MM.1S (cell line): ENCODE measurements around the gene ZCCHC2.

ENCODE experiments used
- DNase-seq: peaks from one replicate; pipeline ENCODE4 v3.0.0-alpha.2; 2015
- H2AFZ ChIP-seq: fragments of 300-600 bp; sonication (generic); 2 replicates; pipeline ENCODE4 v1.6.0; 2016; ENCODE audit warnings: antibody characterized with exemption, low read length
- H3F3A ChIP-seq: fragments of 300-600 bp; sonication (generic); 2 replicates; pipeline ENCODE4 v1.6.1; 2016; ENCODE audit warnings: mild to moderate bottlenecking, antibody characterized with exemption, low read length, moderate library complexity, mixed read lengths; ENCODE audit not compliant: insufficient read depth
- H3K27ac ChIP-seq: fragments of 300-600 bp; sonication (generic); 2 replicates; pipeline ENCODE4 v1.5.1; 2016; ENCODE audit warnings: mild to moderate bottlenecking, low read length
- H3K27me3 ChIP-seq: fragments of 300-600 bp; sonication (generic); replicated peaks from 2 replicates; pipeline ENCODE4 v1.6.0; 2016; ENCODE audit warnings: low read length; ENCODE audit not compliant: insufficient read depth
- H3K36me3 ChIP-seq: fragments of 300-600 bp; sonication (generic); replicated peaks from 2 replicates; pipeline ENCODE4 v1.6.1; 2016; ENCODE audit warnings: mild to moderate bottlenecking, low read length, mixed read lengths; ENCODE audit not compliant: insufficient read depth
- H3K4me1 ChIP-seq: fragments of 300-600 bp; sonication (generic); 2 replicates; pipeline ENCODE4 v1.6.1; 2016; ENCODE audit warnings: low read length, mixed read lengths
- H3K4me2 ChIP-seq: fragments of 300-600 bp; sonication (generic); 2 replicates; pipeline ENCODE4 v1.6.0; 2016; ENCODE audit warnings: low read depth, low read length
- H3K4me3 ChIP-seq: fragments of 300-600 bp; sonication (generic); 2 replicates; pipeline ENCODE4 v1.5.1; 2016; ENCODE audit warnings: low read length, mixed read lengths
- H3K79me2 ChIP-seq: fragments of 300-600 bp; sonication (generic); 2 replicates; pipeline ENCODE4 v1.6.1; 2016; ENCODE audit warnings: mixed run types, low read length, mixed read lengths
- H3K9ac ChIP-seq: fragments of 300-600 bp; sonication (generic); 2 replicates; pipeline ENCODE4 v1.6.1; 2016; ENCODE audit warnings: low read length, mixed read lengths
- H3K9me2 ChIP-seq: fragments of 300-600 bp; sonication (generic); replicated peaks from 2 replicates; pipeline ENCODE4 v1.6.1; 2016; ENCODE audit warnings: mild to moderate bottlenecking, low read length, mixed read lengths; ENCODE audit not compliant: insufficient read depth
- H3K9me3 ChIP-seq: fragments of 300-600 bp; sonication (generic); replicated peaks from 2 replicates; pipeline ENCODE4 v1.6.1; 2016; ENCODE audit warnings: mild to moderate bottlenecking, low read length, mixed read lengths; ENCODE audit not compliant: insufficient read depth
- H4K20me1 ChIP-seq: fragments of 300-600 bp; sonication (generic); 2 replicates; pipeline ENCODE4 v1.6.1; 2016; ENCODE audit warnings: mild to moderate bottlenecking, low read length, moderate library complexity, mixed read lengths; ENCODE audit not compliant: insufficient read depth
- CTCF ChIP-seq: fragments of 300-600 bp; sonication (generic); IDR thresholded peaks from 2 replicates; pipeline ENCODE4 v1.5.1; 2016; ENCODE audit warnings: antibody characterized with exemption, low read length, mixed read lengths
- EZH2 ChIP-seq: fragments of 300-600 bp; sonication (generic); optimal IDR thresholded peaks from 2 replicates; pipeline ENCODE3; 2017; ENCODE audit warnings: low read depth, mild to moderate bottlenecking, antibody characterized with exemption, low read length, mixed read lengths
- EZH2phosphoT487 ChIP-seq: fragments of 300-600 bp; sonication (generic); IDR thresholded peaks from 2 replicates; pipeline ENCODE4 v1.6.1; 2018; ENCODE audit warnings: antibody characterized with exemption, low read length

ZCCHC2 gene

DNA sequence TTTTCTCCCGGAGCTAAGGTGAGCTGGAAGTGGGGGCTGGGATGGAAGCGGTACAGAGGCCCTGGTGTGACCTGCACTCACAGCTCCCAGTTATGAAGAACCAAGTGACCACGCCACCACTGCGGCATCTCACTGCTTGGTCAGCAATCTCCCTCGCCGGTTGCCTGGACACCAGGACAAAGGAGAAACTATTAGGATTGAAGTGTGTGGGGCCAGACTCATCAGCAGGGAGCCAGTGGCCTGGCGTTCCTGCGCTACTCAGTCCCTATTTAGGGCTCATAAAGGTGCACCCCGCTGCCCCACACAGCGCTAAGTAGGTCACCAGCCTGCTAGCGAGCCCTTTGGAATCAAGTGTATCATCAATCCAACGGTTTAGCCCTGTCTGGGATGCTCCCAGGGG lies 82.9 kb downstream of the ZCCHC2 start:
- Histone ChIP-seq H3K36me3 (no peaks in the 10 kb centered on the region), H3F3A (no peaks in the 10 kb centered on the region), H3K9me2 (no peaks in the 10 kb centered on the region), H3K27me3 (no peaks in the 10 kb centered on the region), H3K4me2 (no peak overlapping the region), H3K9ac (no peak overlapping the region), H3K27ac (no peak overlapping the region), H3K9me3 (no peaks in the 10 kb centered on the region), H2AFZ (no peak overlapping the region), H3K79me2 (no peaks in the 10 kb centered on the region), H3K4me3 (no peak overlapping the region), H4K20me1 (no peaks in the 10 kb centered on the region), H3K4me1 (no peaks in the 10 kb centered on the region)
- TF ChIP-seq CTCF (no peak), EZH2 (no peak), EZH2phosphoT487 (no peak)
- no peak for DNase-seq

GRCh38 chr18:62606106-62606505 lies 83.3 kb downstream of the ZCCHC2 start:
- Histone ChIP-seq H3K27me3 (no peaks in the 10 kb centered on the region), H3K4me1 (no peaks in the 10 kb centered on the region), H3K9me2 (no peaks in the 10 kb centered on the region), H3K27ac (no peak overlapping the region), H4K20me1 (no peaks in the 10 kb centered on the region), H3K9ac (no peak overlapping the region), H3K4me3 (no peak overlapping the region), H3F3A (no peaks in the 10 kb centered on the region), H2AFZ (no peak overlapping the region), H3K36me3 (no peaks in the 10 kb centered on the region), H3K79me2 (no peaks in the 10 kb centered on the region), H3K4me2 (no peak overlapping the region), H3K9me3 (no peaks in the 10 kb centered on the region)
- TF ChIP-seq EZH2: no peak
- TF ChIP-seq CTCF: no peak
- TF ChIP-seq EZH2phosphoT487: no peak
- DNase-seq: no peak

DNA sequence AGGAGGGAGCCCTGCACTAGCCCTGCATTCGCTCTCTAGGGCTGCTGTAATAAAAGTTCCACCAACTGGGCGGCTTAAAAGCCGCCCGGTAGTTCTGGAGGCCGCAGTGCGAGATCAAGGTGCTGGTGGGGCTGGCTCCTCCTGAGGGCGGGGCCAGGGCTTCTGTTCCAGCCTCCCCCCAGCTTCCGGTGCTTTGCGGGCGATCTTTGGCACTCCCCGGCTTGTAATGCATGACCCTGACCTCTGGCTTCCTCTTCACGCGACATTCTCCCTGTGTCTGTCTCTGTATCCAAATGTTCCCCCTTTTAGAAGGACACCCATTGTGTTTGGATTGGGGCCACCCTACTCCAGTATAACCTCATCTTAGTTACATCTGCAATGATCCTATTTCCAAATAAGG lies 84.5 kb downstream of the ZCCHC2 start:
- no peak overlapping the region for H2AFZ ChIP-seq
- H3K27me3 ChIP-seq: no peaks in the 10 kb centered on the region
- no peak overlapping the region for H3K9ac ChIP-seq
- TF ChIP-seq EZH2phosphoT487 (no peak), CTCF (no peak)
- no peaks in the 10 kb centered on the region for H3F3A ChIP-seq
- H3K79me2 ChIP-seq: no peaks in the 10 kb centered on the region
- no peak for DNase-seq
- H3K4me1 ChIP-seq: no peaks in the 10 kb centered on the region
- H3K27ac ChIP-seq: no peak overlapping the region
- H4K20me1 ChIP-seq: no peaks in the 10 kb centered on the region
- no peaks in the 10 kb centered on the region for H3K9me2 ChIP-seq
- H3K36me3 ChIP-seq: no peaks in the 10 kb centered on the region
- H3K9me3 ChIP-seq: no peaks in the 10 kb centered on the region
- H3K4me2 ChIP-seq: no peak overlapping the region
- no peak overlapping the region for H3K4me3 ChIP-seq
